Mesenchymal stem cell (in vitro differentiated cells and primary cell): ENCODE results near the gene SPTSSA.
"Not testable (repeated sequence)": the region's sequence is repeated elsewhere in the genome, so short reads cannot be mapped to it uniquely, and the experiment has no call there.

ENCODE experiments used
- DNase-seq: peaks from one replicate; pipeline ENCODE4 v3.0.0-alpha.2; 2013
- H2AFZ ChIP-seq: one replicate; pipeline ENCODE4 v1.6.1; 2013; ENCODE audit warnings: low read depth, mild to moderate bottlenecking, control low read depth, inconsistent platforms, low read length, moderate library complexity
- H2AK5ac ChIP-seq: 2 replicates; pipeline ENCODE4 v1.6.1; 2013; ENCODE audit warnings: low read length, moderate library complexity, mild to moderate bottlenecking, inconsistent platforms; ENCODE audit not compliant: severe bottlenecking
- H2BK120ac ChIP-seq: one replicate; pipeline ENCODE4 v1.6.1; 2013; ENCODE audit warnings: low read depth, mild to moderate bottlenecking, inconsistent platforms, low read length, moderate library complexity
- H2BK12ac ChIP-seq, 2 experiments: one replicate each; pipeline ENCODE4 v1.6.1; 2013; ENCODE audit warnings: inconsistent platforms in 2 of 2, low read length in 2 of 2, mild to moderate bottlenecking in 2 of 2, moderate library complexity in 2 of 2, control low read depth in 1 of 2
- H2BK15ac ChIP-seq: one replicate; pipeline ENCODE4 v1.6.1; 2013; ENCODE audit warnings: mild to moderate bottlenecking, low read depth, inconsistent platforms; ENCODE audit not compliant: poor library complexity, severe bottlenecking
- H2BK5ac ChIP-seq: 2 replicates; pipeline ENCODE4 v1.6.1; 2013; ENCODE audit warnings: low read depth, mild to moderate bottlenecking, low read length, control low read depth, inconsistent platforms; ENCODE audit not compliant: poor library complexity, severe bottlenecking
- H3K14ac ChIP-seq, 2 experiments: one replicate each; pipeline ENCODE4 v1.6.1; 2013; ENCODE audit warnings: inconsistent platforms in 2 of 2, low read length in 2 of 2, control low read depth in 1 of 2, mild to moderate bottlenecking in 1 of 2, moderate library complexity in 1 of 2
- H3K18ac ChIP-seq, 2 experiments: one replicate each; pipeline ENCODE4 v1.6.1; 2013; ENCODE audit warnings: inconsistent platforms in 2 of 2, low read length in 2 of 2, control low read depth in 1 of 2, low read depth in 1 of 2, mild to moderate bottlenecking in 1 of 2
- H3K23ac ChIP-seq, 2 experiments: one replicate each; pipeline ENCODE4 v1.6.1; 2013; ENCODE audit warnings: inconsistent platforms in 2 of 2, low read length in 2 of 2, mild to moderate bottlenecking in 2 of 2, moderate library complexity in 2 of 2, control low read depth in 1 of 2
- H3K27ac ChIP-seq: 2 replicates; pipeline ENCODE4 v1.5.1; 2013; ENCODE audit warnings: mild to moderate bottlenecking, moderate library complexity, low read length, control low read depth, inconsistent platforms; ENCODE audit not compliant: poor library complexity, severe bottlenecking
- H3K27me3 ChIP-seq, 2 experiments: 2 replicates each; pipeline versions ENCODE4 v1.6.1 to v1.7.0; 2013; ENCODE audit warnings: low read length in 2 of 2, mild to moderate bottlenecking in 2 of 2, moderate library complexity in 2 of 2, control low read depth in 1 of 2, inconsistent platforms in 1 of 2; ENCODE audit not compliant: control insufficient read depth in 1 of 2, insufficient read depth in 1 of 2
- H3K36me3 ChIP-seq, 2 experiments: 2 replicates each; pipeline versions ENCODE4 v1.6.1 to v1.7.0; 2013; ENCODE audit warnings: low read length in 2 of 2, control low read depth in 1 of 2, inconsistent platforms in 1 of 2, low read depth in 1 of 2, mild to moderate bottlenecking in 1 of 2; ENCODE audit not compliant: insufficient read depth in 2 of 2, control insufficient read depth in 1 of 2
- H3K4ac ChIP-seq, 2 experiments: one replicate each; pipeline ENCODE4 v1.6.1; 2013; ENCODE audit warnings: inconsistent platforms in 2 of 2, low read length in 2 of 2, mild to moderate bottlenecking in 2 of 2, moderate library complexity in 2 of 2, control low read depth in 1 of 2, low read depth in 1 of 2
- H3K4me1 ChIP-seq: 2 replicates; pipeline ENCODE4 v1.6.1; 2013; ENCODE audit warnings: low read depth, low read length, control low read depth; ENCODE audit not compliant: control insufficient read depth, insufficient read depth
- H3K4me2 ChIP-seq: 2 replicates; pipeline ENCODE4 v1.6.1; 2013; ENCODE audit warnings: low read length, mild to moderate bottlenecking, inconsistent platforms; ENCODE audit not compliant: poor library complexity, severe bottlenecking
- H3K4me3 ChIP-seq, 2 experiments: 2 replicates each; pipeline versions ENCODE4 v1.5.1 to v1.7.0; 2013; ENCODE audit warnings: low read length in 2 of 2, mild to moderate bottlenecking in 2 of 2, control low read depth in 1 of 2, low read depth in 1 of 2; ENCODE audit not compliant: insufficient read depth in 1 of 2
- H3K79me1 ChIP-seq: replicated peaks from 2 replicates; pipeline ENCODE4 v1.6.1; 2013; ENCODE audit warnings: mild to moderate bottlenecking, control low read depth, low read length, inconsistent platforms; ENCODE audit not compliant: poor library complexity, severe bottlenecking
- H3K9ac ChIP-seq: 2 replicates; pipeline ENCODE4 v1.7.0; 2013; ENCODE audit warnings: mild to moderate bottlenecking, low read length, moderate library complexity
- H3K9me3 ChIP-seq: 2 replicates; pipeline ENCODE4 v1.7.0; 2013; ENCODE audit warnings: mild to moderate bottlenecking, low read length; ENCODE audit not compliant: control insufficient read depth
- H4K8ac ChIP-seq: one replicate; pipeline ENCODE4 v1.6.1; 2013; ENCODE audit warnings: inconsistent platforms, mild to moderate bottlenecking, low read length, moderate library complexity
- H4K91ac ChIP-seq: one replicate; pipeline ENCODE4 v1.6.1; 2013; ENCODE audit warnings: mild to moderate bottlenecking, low read length, inconsistent platforms
- WGBS: methylation state at CpG from one replicate; pipeline ENCODE4 v1.1.7; 2013; ENCODE audit warnings: mixed read lengths; 5-methylcytosine and 5-hydroxymethylcytosine counted together

The SPTSSA gene

DNA sequence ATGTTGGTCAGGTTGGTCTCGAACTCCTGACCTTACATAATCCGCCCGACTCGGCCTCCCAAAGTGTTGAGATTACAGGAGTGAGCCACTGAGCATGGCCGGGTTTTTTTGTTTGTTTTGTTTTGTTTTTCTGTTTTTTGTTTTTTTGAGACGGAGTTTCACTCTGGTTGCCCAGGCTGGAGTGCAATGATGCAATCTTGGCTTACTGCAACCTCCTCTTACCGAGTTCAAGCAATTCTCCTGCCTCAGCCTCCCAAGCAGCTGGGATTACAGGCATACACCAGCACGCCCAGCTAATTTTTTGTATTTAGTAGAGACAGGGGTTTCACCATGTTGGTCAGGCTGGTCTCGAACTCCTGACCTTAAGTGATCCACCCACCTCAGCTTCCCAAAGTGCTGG is 42.0 kb upstream of the SPTSSA start:
- not testable (repeated sequence) for H2BK12ac ChIP-seq, H3K4me1 ChIP-seq, DNase-seq, H2BK15ac ChIP-seq, H4K8ac ChIP-seq, H3K14ac ChIP-seq, H2AFZ ChIP-seq, H3K36me3 ChIP-seq, H3K18ac ChIP-seq, H3K23ac ChIP-seq, H3K27ac ChIP-seq, H3K4ac ChIP-seq, H2BK120ac ChIP-seq, H3K4me3 ChIP-seq, H2AK5ac ChIP-seq, H4K91ac ChIP-seq, H3K27me3 ChIP-seq, H2BK5ac ChIP-seq, H3K79me1 ChIP-seq, H3K4me2 ChIP-seq, H3K9me3 ChIP-seq, H3K9ac ChIP-seq
- 94% methylated on average over 8 of the region's 9 CpGs for WGBS

DNA sequence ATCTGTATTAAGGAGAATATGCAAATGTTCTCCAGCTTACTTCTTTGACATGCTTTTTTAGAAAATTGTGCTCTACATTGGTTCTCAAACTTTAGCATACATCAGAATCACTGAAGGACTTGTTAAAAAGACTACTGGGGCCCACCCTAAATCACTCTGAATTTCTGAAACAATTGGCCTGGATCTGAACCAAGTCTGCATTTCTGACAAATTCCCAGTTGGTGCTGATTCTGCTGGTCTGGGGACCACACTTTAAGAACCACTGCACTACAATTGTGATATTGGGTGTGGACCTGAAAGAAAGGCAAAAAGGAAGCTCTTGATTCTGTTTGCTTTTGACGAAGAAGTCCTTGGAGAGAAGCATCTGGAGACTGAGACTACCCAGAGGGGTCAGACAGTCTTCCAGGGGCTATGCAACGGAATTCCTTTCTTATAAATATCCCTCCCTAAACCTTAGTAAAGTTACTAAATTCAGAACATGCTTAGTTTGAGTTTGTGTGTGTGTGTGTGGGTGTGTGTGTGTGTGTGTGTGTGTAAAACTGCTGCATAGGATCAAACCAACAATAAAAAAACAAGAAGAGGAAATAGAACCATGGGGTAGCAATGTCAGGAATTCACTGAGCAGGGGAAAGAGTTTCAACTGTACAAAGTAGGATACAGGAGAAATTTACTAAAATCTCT is 40.6 kb upstream of the SPTSSA start:
- no peaks in the 10 kb centered on the region for H3K27me3 ChIP-seq
- H2AFZ ChIP-seq, result no peak overlapping the region
- no peak overlapping the region for H3K9ac ChIP-seq
- peak overlapping the region; percentile 50 to 52 for H3K18ac ChIP-seq
- H2BK15ac ChIP-seq, result no peak overlapping the region
- WGBS, result 60% methylated on average over 1 of the region's 2 CpGs
- DNase-seq, result no peak
- no peak overlapping the region for H3K23ac ChIP-seq
- H3K14ac ChIP-seq, result no peak overlapping the region
- H2BK12ac ChIP-seq, result no peak overlapping the region
- H3K4me1 ChIP-seq, result peaks cover 6% of the 10 kb centered on the region
- H3K4me2 ChIP-seq, result no peak overlapping the region
- H3K9me3 ChIP-seq, result no peaks in the 10 kb centered on the region
- no peak overlapping the region for H4K8ac ChIP-seq
- no peak overlapping the region for H2BK5ac ChIP-seq
- no peak overlapping the region for H2BK120ac ChIP-seq
- no peak overlapping the region for H3K4me3 ChIP-seq
- no peaks in the 10 kb centered on the region for H3K79me1 ChIP-seq
- H4K91ac ChIP-seq, result no peak overlapping the region
- H3K36me3 ChIP-seq, result no peaks in the 10 kb centered on the region
- peak overlapping the region; percentile 61 for H3K27ac ChIP-seq
- H3K4ac ChIP-seq, result no peak overlapping the region
- peak overlapping the region; percentile 89 for H2AK5ac ChIP-seq

DNA sequence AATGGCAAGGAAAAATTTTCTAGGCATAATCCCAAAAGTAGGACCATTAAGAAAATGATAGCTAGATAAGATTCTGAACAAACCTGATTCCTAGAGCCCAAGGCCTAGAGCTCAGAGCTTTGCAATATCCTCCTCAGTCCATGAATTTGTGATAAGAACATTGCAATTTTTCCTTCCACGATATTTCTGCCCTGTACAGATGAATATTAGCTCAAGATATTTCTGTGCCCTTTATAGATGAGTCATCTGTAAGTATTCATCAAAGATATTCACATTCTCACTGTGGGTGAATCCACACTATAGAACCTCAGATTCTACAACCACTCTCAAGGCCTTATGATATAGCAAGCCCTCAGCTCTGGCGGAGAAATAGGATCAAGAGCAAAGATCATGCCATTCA is 40.0 kb upstream of the SPTSSA start:
- no peak overlapping the region for H2BK12ac ChIP-seq
- H3K18ac ChIP-seq, result no peak overlapping the region
- H3K9ac ChIP-seq, result no peak overlapping the region
- no peak overlapping the region for H4K91ac ChIP-seq
- H3K36me3 ChIP-seq, result no peaks in the 10 kb centered on the region
- H3K4me2 ChIP-seq, result no peak overlapping the region
- no peaks in the 10 kb centered on the region for H3K79me1 ChIP-seq
- no peak overlapping the region for H3K23ac ChIP-seq
- DNase-seq, result no peak
- H3K27ac ChIP-seq, result peak overlapping the region; percentile 61
- no peaks in the 10 kb centered on the region for H3K27me3 ChIP-seq
- no peak overlapping the region for H2AFZ ChIP-seq
- H2AK5ac ChIP-seq, result peak overlapping the region; percentile 71
- peaks cover 8% of the 10 kb centered on the region for H3K4me1 ChIP-seq
- no peak overlapping the region for H3K14ac ChIP-seq
- no peaks in the 10 kb centered on the region for H3K9me3 ChIP-seq
- H3K4ac ChIP-seq, result no peak overlapping the region
- H2BK5ac ChIP-seq, result no peak overlapping the region
- no peak overlapping the region for H4K8ac ChIP-seq
- no peak overlapping the region for H2BK120ac ChIP-seq
- no peak overlapping the region for H3K4me3 ChIP-seq
- H2BK15ac ChIP-seq, result no peak overlapping the region
- 100% methylated on average over 1 of the region's 2 CpGs for WGBS

DNA sequence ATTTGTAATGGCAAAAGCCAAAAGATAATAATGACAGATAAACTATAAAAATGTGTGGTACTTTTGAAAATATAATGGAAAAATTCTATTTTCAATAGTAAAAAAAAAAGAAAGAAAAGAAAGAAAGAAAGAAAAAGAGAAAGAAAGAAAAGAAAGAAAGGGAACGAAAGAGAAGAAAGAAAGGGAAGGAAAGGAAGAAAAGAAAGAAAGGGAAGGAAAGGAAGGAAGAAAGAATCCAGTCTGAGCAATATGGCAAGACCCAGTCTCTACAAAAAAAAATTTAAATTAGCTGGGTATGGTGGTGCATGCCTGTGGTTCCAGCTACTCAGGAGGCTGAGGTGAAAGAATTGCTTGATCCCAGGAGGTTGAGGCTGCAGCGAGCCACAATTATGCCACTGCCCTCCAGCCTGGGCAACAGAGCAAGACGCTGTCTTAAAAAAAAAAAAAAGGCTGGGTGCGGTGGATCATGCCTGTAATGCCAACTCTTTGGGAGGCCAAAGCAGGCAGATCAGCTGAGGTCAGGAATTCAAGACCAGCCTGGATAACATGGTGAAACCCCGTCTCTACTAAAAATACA is 39.1 kb upstream of the SPTSSA start:
- H3K4ac ChIP-seq, result no peak overlapping the region
- H2AFZ ChIP-seq, result no peak overlapping the region
- over 99% methylated on average over 5 of the region's 5 CpGs for WGBS
- no peaks in the 10 kb centered on the region for H3K79me1 ChIP-seq
- H3K27me3 ChIP-seq, result no peaks in the 10 kb centered on the region
- no peak overlapping the region for H3K9ac ChIP-seq
- no peak overlapping the region for H2BK120ac ChIP-seq
- no peaks in the 10 kb centered on the region for H3K9me3 ChIP-seq
- H3K4me3 ChIP-seq, result no peak overlapping the region
- H3K27ac ChIP-seq, result peak overlapping the region; percentile 57
- H2BK5ac ChIP-seq, result no peak overlapping the region
- DNase-seq, result no peak
- no peak overlapping the region for H4K91ac ChIP-seq
- H2AK5ac ChIP-seq, result no peak overlapping the region
- no peak overlapping the region for H2BK15ac ChIP-seq
- no peak overlapping the region for H4K8ac ChIP-seq
- H3K4me2 ChIP-seq, result no peak overlapping the region
- peaks cover 11% of the 10 kb centered on the region for H3K4me1 ChIP-seq
- H3K14ac ChIP-seq, result no peak overlapping the region
- no peak overlapping the region for H3K18ac ChIP-seq
- no peak overlapping the region for H2BK12ac ChIP-seq
- no peak overlapping the region for H3K23ac ChIP-seq
- H3K36me3 ChIP-seq, result no peaks in the 10 kb centered on the region
